Spleen (tissue), 7 donors: Measurements from ENCODE around the gene LRTM2.

Source experiments
- POLR2A ChIP-seq, 3 donors: fragments of 450-650 bp; IDR thresholded peaks; one replicate each; pipeline ENCODE4 v1.5.1; 2017; ENCODE audit warnings: antibody characterized with exemption in 3 of 3, mild to moderate bottlenecking in 1 of 3
- POLR2AphosphoS5 ChIP-seq, 3 donors: sonication (generic); formaldehyde crosslinking; IDR thresholded peaks; one replicate each; pipeline ENCODE4 v1.5.1; 2017; ENCODE audit warnings: antibody characterized with exemption in 3 of 3
- TF ChIP-seq, protein P1 (sequence below), 11 experiments: fragments of 200-600 bp in 7 of 11; fragments of 450-650 bp in 4 of 11; sonication (generic) in 4 of 11; IDR thresholded peaks in 8 of 11; conservative IDR thresholded peaks in 3 of 11; 1 replicate in 7 of 11; 2 replicates in 4 of 11; pipeline versions ENCODE4 v1.4.0 to v1.8.0; 2016 to 2021; ENCODE audit warnings: antibody characterized with exemption in 11 of 11, inconsistent platforms in 4 of 11, mild to moderate bottlenecking in 1 of 11
- donor health status: DM: no; HTN: no; CAD: no; lungs with moderate emphysema.
- donor health status: DM: no; HTN: no; CAD: no.
- donor health status: DM: no; HTN: no; CAD: no.

GRCh38 chr12:1836241-1836803, 16.0 kb downstream of the LRTM2 start:
- TF ChIP-seq, protein P1, sequence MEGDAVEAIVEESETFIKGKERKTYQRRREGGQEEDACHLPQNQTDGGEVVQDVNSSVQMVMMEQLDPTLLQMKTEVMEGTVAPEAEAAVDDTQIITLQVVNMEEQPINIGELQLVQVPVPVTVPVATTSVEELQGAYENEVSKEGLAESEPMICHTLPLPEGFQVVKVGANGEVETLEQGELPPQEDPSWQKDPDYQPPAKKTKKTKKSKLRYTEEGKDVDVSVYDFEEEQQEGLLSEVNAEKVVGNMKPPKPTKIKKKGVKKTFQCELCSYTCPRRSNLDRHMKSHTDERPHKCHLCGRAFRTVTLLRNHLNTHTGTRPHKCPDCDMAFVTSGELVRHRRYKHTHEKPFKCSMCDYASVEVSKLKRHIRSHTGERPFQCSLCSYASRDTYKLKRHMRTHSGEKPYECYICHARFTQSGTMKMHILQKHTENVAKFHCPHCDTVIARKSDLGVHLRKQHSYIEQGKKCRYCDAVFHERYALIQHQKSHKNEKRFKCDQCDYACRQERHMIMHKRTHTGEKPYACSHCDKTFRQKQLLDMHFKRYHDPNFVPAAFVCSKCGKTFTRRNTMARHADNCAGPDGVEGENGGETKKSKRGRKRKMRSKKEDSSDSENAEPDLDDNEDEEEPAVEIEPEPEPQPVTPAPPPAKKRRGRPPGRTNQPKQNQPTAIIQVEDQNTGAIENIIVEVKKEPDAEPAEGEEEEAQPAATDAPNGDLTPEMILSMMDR (IDR thresholded peaks at IDR 0.05 in 8 of 11, conservative IDR thresholded peaks at IDR 0.05 in 3 of 11): no peak
- TF ChIP-seq POLR2AphosphoS5 (IDR thresholded peaks at IDR 0.05) (no peak), POLR2A (IDR thresholded peaks at IDR 0.05) (no peak)
